Measurements from ENCODE around the gene DENND2C.

Gene DENND2C

DNA sequence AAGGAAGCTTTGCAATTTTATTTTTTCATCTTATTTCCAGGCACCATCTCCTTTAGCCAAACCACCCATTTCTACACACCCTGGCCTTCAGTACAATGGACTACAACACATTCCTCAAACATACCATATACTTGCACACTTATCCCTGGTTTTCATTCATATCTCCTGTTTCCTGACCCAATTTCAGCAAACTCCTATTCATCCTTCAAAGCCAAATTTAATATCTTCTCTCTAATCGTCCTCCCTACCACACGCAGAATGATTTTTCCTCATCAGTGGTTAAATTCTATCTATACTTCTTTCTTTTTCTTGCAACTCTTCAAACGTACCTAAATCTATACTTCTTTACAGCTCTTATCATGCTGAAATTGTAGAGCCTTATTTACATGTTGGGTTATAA lies 2.9 kb downstream of the DENND2C start:
- TF ChIP-seq, protein P1, sequence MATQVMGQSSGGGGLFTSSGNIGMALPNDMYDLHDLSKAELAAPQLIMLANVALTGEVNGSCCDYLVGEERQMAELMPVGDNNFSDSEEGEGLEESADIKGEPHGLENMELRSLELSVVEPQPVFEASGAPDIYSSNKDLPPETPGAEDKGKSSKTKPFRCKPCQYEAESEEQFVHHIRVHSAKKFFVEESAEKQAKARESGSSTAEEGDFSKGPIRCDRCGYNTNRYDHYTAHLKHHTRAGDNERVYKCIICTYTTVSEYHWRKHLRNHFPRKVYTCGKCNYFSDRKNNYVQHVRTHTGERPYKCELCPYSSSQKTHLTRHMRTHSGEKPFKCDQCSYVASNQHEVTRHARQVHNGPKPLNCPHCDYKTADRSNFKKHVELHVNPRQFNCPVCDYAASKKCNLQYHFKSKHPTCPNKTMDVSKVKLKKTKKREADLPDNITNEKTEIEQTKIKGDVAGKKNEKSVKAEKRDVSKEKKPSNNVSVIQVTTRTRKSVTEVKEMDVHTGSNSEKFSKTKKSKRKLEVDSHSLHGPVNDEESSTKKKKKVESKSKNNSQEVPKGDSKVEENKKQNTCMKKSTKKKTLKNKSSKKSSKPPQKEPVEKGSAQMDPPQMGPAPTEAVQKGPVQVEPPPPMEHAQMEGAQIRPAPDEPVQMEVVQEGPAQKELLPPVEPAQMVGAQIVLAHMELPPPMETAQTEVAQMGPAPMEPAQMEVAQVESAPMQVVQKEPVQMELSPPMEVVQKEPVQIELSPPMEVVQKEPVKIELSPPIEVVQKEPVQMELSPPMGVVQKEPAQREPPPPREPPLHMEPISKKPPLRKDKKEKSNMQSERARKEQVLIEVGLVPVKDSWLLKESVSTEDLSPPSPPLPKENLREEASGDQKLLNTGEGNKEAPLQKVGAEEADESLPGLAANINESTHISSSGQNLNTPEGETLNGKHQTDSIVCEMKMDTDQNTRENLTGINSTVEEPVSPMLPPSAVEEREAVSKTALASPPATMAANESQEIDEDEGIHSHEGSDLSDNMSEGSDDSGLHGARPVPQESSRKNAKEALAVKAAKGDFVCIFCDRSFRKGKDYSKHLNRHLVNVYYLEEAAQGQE (IDR thresholded peaks at IDR 0.05; ENCODE audit: insufficient read depth in 1 of 2, low read depth in 2 of 2, low read length in 2 of 2): no peak
- TF ChIP-seq FOXP2 (optimal IDR thresholded peaks at IDR 0.05; ENCODE audit: borderline replicate concordance, extremely low read depth, extremely low read length, insufficient read depth): no peak
- no peak for TF ChIP-seq TAF1 (IDR thresholded peaks at IDR 0.05; ENCODE audit: borderline replicate concordance, insufficient read depth, low read length)
- no peak for TF ChIP-seq SIN3A (IDR thresholded peaks at IDR 0.05; ENCODE audit: borderline replicate concordance, insufficient read depth, low read length)
- TF ChIP-seq POLR2AphosphoS5 (IDR thresholded peaks at IDR 0.05; ENCODE audit: low read depth, low read length): no peak

DNA sequence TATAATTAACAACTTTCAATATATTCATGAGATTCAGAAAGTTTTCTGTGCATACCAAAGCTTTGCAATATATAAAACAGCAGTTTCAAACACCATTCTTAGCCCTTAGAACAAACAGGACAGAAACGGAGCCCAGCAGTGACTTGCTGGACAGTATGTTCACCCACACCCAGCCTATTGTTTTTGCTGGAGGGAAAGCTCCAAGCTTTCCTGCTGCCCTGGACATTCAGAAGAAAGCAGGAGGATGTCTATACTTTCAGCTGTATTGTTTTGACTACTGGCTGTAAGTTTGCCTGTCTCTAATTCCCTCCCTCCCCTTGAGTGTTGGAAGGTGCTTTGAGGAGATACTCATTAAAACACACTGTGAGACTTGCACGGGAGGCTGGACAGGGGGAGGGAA lies 9.6 kb downstream of the DENND2C start:
- no peak for TF ChIP-seq SIN3A (IDR thresholded peaks at IDR 0.05; ENCODE audit: borderline replicate concordance, insufficient read depth, low read length)
- TF ChIP-seq, protein P1 (IDR thresholded peaks at IDR 0.05; ENCODE audit: insufficient read depth in 1 of 2, low read depth in 2 of 2, low read length in 2 of 2): no peak

DNA sequence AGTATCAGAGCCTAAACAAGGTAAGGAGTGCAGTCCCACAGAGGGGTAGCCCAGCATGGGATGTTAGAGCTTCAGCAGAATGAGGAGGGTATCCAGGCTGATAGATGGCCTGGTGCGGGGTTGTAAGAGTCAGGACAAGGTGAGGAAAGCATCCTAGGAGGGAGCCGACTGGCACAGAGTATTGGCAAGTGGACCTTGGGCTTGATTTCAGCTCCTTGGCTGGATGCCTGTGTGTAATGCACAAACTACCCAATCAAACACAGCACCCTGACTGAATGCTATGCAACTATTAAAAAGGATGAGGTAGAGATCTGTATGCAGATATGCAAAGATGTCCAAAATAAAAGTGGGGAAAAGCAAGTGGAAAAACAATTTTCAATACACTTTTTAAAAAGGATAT lies 18.0 kb downstream of the DENND2C start:
- no peak for TF ChIP-seq SIN3A (IDR thresholded peaks at IDR 0.05; ENCODE audit: borderline replicate concordance, insufficient read depth, low read length)

DNA sequence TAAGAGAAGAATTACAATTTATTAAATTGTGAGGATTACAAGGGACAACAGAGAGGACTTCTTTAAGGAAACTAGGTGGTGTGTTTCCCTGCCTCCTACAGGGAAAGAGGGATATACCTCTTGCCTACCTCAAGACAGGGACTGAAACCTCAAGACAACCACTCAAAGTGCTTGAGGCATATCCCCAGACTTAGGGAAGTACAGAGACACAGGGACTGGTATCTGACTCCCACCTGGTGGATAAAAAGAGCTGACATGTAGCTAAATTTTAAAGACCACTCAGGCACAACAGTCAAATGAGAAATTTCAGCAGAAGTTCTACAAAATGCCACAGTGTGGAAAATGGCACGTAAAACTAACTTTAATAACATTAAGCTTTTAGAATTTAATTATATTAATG lies 21.3 kb downstream of the DENND2C start:
- TF ChIP-seq SIN3A (IDR thresholded peaks at IDR 0.05; ENCODE audit: borderline replicate concordance, insufficient read depth, low read length): no peak
- no peak for TF ChIP-seq POLR2AphosphoS5 (IDR thresholded peaks at IDR 0.05; ENCODE audit: low read depth, low read length)

DNA sequence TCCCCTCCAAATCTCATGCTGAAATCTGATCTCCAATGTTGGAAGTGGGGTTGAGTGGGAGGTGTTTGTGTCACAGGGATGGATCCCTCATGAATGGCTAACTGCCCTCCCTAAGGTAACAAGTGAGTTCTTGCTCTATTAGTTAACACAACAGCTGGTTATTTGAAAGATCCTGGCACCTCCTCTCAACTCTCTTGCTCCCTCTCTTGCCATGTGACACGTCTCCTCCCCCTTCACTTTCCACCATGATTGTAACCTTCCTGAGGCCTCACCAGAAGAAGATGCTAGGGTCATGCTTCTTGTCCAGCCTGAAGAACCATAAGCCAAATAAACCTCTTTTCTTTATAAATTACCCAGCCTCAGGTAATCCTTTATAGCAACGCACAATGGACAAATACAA lies 28.5 kb downstream of the DENND2C start:
- TF ChIP-seq TAF1 (IDR thresholded peaks at IDR 0.05; ENCODE audit: borderline replicate concordance, insufficient read depth, low read length): no peak
- TF ChIP-seq, protein P1 (IDR thresholded peaks at IDR 0.05; ENCODE audit: insufficient read depth in 1 of 2, low read depth in 2 of 2, low read length in 2 of 2): no peak
- no peak for TF ChIP-seq SIN3A (IDR thresholded peaks at IDR 0.05; ENCODE audit: borderline replicate concordance, insufficient read depth, low read length)
- no peak for TF ChIP-seq FOXP2 (optimal IDR thresholded peaks at IDR 0.05; ENCODE audit: borderline replicate concordance, extremely low read depth, extremely low read length, insufficient read depth)

DNA sequence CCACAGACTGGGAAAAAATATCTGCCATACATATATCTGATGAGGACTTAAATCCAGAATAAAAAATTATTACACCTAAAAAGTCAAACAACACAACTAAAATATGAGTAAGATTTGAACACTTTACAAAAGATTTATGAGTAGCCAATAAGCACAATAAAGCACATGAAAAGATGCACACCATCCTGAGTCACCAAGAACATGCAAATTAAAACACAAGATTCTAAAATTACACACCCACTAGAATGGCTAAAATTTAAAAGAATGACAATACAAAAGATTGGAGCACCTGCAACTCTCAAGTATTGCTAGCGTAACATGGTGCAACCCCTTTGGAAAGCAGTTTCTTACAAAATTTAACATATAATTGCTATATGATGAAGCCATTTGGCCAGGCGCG lies 30.9 kb downstream of the DENND2C start:
- TF ChIP-seq SIN3A (IDR thresholded peaks at IDR 0.05; ENCODE audit: borderline replicate concordance, insufficient read depth, low read length) (no peak), TAF1 (IDR thresholded peaks at IDR 0.05; ENCODE audit: borderline replicate concordance, insufficient read depth, low read length) (no peak), POLR2AphosphoS5 (IDR thresholded peaks at IDR 0.05; ENCODE audit: low read depth, low read length) (no peak), FOXP2 (optimal IDR thresholded peaks at IDR 0.05; ENCODE audit: borderline replicate concordance, extremely low read depth, extremely low read length, insufficient read depth) (no peak)
- TF ChIP-seq, protein P1 (IDR thresholded peaks at IDR 0.05; ENCODE audit: insufficient read depth in 1 of 2, low read depth in 2 of 2, low read length in 2 of 2): no peak
